ENCODE measurements around the gene DNASE2B. TPM values are rescaled to one million over a fixed set of nuclear protein-coding genes. Genes with fewer than 3 reads are reported as not detected.

DNASE2B gene
- total RNA-seq, 1 experiment from 2014 or later: not detected

GRCh38 chr1:84374991-84375696 is 23.1 kb upstream of the DNASE2B start:
- DNase-seq (ENCODE audit: low spot score): no peak

GRCh38 chr1:84376000-84376910 is 22.0 kb upstream of the DNASE2B start:
- DNase-seq (ENCODE audit: low spot score): no peak

DNA sequence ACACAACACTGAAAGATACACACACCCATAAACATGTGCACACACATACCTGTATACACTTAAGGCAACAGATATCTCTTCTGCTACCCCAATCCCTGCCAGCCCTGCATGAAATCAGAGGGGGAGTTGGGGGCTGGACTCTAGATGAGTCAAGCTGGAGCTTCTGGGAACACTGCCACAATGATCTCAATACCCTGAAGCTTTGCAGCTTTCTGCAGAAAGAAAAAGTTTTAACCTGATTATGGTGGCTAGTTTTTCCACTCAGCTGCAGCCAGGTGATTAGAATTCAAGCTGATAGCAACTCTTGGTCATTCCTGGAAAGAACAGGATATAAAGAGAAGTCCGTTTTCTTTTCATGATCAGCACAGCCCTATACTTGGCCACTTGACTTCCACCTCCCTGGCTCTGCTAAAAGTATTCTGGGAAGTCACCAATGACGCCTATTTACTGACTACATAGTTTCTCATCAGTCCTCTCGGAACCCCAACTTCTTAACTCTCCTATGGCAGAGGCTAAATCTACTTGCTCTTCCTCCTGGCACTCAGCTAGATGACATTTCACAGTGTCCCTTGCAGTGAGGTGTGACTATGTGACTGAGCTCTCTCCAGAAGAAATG is 20.7 kb upstream of the DNASE2B start:
- peak; percentile 26 for DNase-seq (ENCODE audit: low spot score)

- no peak for DNase-seq (ENCODE audit: low spot score)
Measured at GRCh38 chr1:84379138-84379916, 19.0 kb upstream of the DNASE2B start.

DNA sequence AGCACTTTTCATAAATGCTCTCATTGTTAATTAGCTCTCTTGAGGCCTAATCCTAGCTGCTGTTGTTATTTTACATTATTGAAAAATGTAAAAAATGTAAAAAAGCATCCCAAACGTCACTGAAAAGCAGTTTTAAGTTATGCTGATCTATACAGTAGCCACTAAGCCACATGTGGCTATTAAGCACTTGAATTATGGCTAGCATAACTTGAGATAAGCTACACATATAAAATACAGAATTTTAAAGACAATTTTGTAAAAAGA is 18.4 kb upstream of the DNASE2B start:
- no peak for DNase-seq (ENCODE audit: low spot score)

GRCh38 chr1:84382127-84382526 is 16.2 kb upstream of the DNASE2B start:
- DNase-seq (ENCODE audit: low spot score): peak; percentile 39

DNA sequence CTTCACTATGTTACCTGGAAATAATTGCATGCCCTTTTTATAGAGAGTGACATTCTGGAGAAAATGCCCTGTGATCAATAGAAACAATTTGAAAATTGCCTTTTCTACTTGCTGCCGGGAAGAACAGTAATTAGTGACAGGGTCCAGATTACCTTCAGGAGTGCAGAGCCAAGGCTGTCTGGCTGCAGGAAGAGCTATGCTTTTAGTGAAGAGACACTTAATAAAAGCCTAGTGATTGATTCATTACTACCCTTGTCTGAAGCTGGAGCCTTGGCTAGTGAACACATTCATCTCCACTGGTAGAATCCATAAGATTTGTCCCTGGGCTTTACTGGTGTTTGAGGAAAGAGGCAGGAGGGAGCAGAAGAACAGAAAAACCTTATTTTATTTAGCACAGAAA is 12.9 kb upstream of the DNASE2B start:
- no peak for DNase-seq (ENCODE audit: low spot score)

DNA sequence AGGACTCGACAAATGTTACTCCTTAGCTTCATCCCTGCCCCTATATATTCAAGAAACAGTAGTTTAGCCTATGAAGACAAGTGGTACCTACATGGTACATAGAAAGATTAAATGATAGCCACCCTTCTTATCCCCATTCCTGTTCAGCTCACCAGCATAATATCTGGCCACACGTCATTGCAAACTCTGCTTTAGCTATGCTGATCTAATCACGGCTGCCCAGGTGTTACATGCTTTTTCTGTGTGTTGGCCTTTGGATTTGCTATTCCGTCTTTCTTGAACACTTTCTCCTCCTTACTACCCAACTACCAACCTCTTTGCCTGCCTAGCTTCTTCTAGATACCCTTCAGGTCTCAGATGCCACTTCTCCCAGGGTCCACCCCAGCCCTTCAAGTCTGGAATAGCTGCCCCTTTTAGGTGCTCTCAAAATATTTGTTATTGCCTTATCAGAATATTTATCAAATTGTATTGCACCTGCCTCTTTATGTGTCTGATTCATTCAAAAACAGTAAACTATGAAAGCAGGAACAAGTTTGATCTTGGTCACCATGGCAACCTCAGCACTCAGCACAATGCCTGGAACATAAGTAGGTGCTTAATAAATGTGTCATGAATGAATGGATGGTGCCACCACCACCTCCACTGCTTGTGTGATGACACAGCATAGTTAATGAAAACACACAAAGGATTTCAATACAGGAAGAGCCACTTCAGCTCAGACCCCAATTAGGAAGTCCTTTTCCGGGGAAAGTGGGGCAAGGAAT is 11.4 kb upstream of the DNASE2B start:
- DNase-seq (ENCODE audit: low spot score): no peak

- peak; percentile 19 for DNase-seq (ENCODE audit: low spot score)
Measured at GRCh38 chr1:84387480-84388163, 10.7 kb upstream of the DNASE2B start.

- DNase-seq (ENCODE audit: low spot score): no peak
Measured at GRCh38 chr1:84390226-84390625, 8.1 kb upstream of the DNASE2B start.

DNA sequence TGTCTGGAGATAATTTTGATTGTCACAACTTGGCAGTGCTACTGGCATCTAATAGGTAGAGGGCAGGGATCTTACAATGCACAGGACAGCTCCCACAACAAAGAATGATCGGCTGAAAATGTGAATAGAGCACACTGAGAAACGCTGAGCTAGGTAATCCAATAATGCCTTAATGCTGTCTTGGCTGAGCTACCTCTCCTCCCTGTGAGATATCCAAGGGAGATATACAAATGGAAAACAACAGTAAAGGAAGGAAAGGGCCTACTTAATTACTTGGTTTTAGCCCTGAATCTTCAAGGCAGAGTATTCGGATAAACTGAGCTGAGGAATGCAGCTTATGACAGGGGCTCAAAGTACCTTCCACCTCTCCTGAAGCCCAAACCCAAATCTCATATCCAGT is 2.9 kb downstream of the DNASE2B start:
- DNase-seq (ENCODE audit: low spot score): no peak

- DNase-seq (ENCODE audit: low spot score): no peak
Measured at GRCh38 chr1:84402060-84402459, 3.8 kb downstream of the DNASE2B start.

GRCh38 chr1:84402501-84402900 is 4.2 kb downstream of the DNASE2B start:
- no peak for DNase-seq (ENCODE audit: low spot score)

- DNase-seq (ENCODE audit: low spot score): no peak
Measured at GRCh38 chr1:84403347-84403746, 5.1 kb downstream of the DNASE2B start.

- DNase-seq (ENCODE audit: low spot score): peak; percentile 23
Measured at GRCh38 chr1:84406346-84406861, 8.1 kb downstream of the DNASE2B start.

DNA sequence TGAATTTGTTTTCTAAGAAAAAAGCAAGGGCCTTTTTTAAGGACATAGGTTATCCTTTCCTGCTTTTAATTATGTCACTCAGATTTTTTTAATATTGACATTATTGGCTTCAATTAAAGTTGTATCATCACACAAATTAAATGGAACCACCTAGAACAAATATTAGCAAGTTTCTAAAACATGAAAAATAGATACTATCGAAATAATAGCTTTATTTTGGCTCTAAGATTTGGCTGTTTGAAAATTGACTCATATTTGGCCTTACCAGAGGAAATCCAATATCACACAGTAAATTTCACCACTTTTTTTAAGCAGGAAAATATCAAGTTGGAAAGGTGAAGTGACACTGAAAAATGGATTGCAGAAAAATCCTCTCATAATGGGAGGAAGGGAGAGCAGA is 9.2 kb downstream of the DNASE2B start:
- DNase-seq (ENCODE audit: low spot score): no peak

DNA sequence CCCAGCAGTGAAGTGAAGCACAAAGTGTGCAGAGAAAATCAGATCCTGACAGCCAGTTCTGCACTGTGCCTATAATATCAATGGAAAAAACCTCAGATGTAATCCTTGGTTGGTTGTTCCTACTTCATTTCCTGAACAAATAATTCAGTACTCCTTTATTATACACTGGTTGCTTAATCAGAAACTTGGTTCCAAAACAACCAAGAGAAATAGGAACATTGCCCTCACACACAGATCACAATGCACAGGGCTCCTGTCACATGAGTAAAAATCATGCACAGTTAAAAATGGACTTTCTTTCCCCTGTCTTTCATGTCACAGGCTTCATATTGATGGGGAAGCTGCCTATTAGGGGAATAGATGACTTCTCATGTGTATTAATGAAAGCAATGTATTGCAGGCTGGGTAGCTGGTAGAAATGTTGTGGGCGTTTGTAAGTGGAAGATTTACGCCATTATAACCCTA is 9.7 kb downstream of the DNASE2B start:
- no peak for DNase-seq (ENCODE audit: low spot score)

DNA sequence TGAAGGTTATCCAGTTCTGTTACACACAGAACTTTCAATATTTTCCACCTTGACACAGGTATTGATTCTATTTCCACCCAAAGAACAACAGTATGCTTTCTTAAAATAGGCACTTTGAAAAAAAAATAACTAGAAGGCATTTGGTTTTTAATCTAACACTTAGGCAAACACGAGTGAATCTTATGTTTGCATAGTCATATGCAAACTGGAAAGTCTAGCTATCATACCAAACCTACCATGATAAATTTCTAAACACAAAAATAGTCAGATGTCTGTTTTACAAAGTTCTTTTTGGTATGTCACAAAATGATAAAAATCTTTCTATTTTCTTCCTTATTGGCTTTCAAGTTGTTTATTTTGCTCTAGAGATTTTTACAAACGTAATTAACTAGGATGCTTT is 11.6 kb downstream of the DNASE2B start:
- no peak for DNase-seq (ENCODE audit: low spot score)

DNA sequence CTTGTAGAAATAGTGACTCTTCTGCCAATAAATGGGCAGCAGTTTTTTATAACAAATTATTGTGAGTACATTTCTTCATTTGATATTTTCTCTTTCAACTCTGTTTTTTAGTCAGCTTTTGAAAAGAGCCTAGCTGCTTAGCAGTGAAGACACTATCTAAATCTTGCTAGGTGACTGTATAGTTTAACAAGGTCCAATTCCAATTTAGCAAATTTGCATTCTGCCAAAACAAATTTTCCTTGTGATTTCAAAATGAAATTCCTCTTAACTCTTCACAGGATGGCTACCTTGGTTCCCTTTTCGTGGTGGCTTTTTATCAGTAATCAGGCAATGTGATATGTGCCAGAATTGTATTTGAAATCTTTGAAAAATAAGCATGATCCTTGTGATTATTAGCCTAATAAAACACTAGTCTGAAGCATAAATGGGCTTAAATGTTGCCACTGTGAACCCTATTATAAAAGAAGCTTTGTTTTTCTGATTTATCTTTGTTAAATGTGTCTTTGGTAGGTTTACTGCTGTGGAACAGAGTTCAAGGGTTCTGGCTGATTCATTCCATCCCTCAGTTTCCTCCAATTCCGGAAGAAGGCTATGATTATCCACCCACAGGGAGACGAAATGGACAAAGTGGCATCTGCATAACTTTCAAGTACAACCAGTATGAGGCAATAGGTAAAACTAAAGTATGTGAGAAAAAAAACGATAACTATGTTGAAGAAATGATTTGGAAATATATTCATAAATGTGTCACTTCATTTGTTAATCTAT is 12.2 kb downstream of the DNASE2B start:
- no peak for DNase-seq (ENCODE audit: low spot score)

All from A172 (cell line).